Tibial artery (tissue), 4 donors: ENCODE results near the gene NEFH.

Source experiments
- DNase-seq, 2 donors: peaks; one replicate each; pipeline ENCODE4 v3.0.0-alpha.2; 2019
- H3K27ac ChIP-seq, 2 donors: fragments of 200-600 bp; sonication (generic) in 1 of 2; 1 replicate in 1 of 2; 2 replicates in 1 of 2; pipeline ENCODE4 v1.5.1; 2018 to 2019; ENCODE audit warnings: mild to moderate bottlenecking in 1 of 2
- H3K27me3 ChIP-seq, 2 donors: fragments of 200-600 bp; sonication (generic) in 1 of 2; one replicate each; pipeline versions ENCODE4 v1.5.1 to v1.6.0; 2016 to 2019
- H3K36me3 ChIP-seq, 3 donors: fragments of 200-600 bp; sonication (generic) in 2 of 3; one replicate each; pipeline ENCODE4 v1.5.1; 2016 to 2019; ENCODE audit warnings: mild to moderate bottlenecking in 2 of 3
- H3K4me1 ChIP-seq, 4 donors: fragments of 200-600 bp; sonication (generic) in 2 of 4; 1 replicate in 3 of 4; 2 replicates in 1 of 4; pipeline ENCODE4 v1.5.1; 2016 to 2019
- H3K4me3 ChIP-seq, 2 donors: fragments of 200-600 bp; sonication (generic) in 1 of 2; 1 replicate in 1 of 2; 2 replicates in 1 of 2; pipeline ENCODE4 v1.5.1; 2018 to 2019; ENCODE audit warnings: mild to moderate bottlenecking in 2 of 2
- H3K9me3 ChIP-seq, 3 donors: fragments of 200-600 bp; sonication (generic) in 1 of 3; one replicate each; pipeline ENCODE4 v1.5.1; 2016 to 2019
- intact Hi-C: fragments of 100-400 bp; cut with DNase I; formaldehyde crosslinking; loops from one replicate; pipeline ENCODE4 v1.15.0; 2023; ENCODE audit warnings: low total_unique reads
- TF ChIP-seq, protein P1 (sequence below), 2 experiments: fragments of 200-600 bp in 1 of 2; fragments of 450-650 bp in 1 of 2; IDR thresholded peaks; one replicate each; pipeline ENCODE4 v1.5.1; 2017 to 2019; ENCODE audit warnings: antibody characterized with exemption in 2 of 2, mild to moderate bottlenecking in 1 of 2, moderate library complexity in 1 of 2

Gene NEFH

DNA sequence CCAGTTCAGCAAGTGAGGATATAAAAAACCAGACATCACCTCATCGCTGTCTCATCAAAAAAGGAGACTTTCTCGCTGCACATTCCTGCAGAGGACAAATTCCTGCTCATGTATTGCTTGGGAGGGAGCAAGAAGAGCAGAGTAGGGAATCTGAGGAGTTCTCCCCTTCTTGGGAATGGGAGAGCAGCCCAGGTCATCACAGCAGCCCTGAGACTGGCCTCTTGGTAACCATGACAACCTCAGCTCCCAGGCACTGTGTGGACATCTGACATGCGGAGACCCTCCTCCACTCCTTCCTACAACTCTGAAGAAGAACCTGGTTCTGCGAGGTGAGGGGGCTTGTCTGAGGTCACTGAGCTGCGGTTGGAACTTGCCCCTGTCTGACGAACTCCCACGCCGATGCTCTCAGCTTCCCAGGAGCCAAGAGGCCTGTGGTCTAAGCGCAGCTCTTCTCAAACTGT is 23.8 kb upstream of the NEFH start:
- no peaks in the 10 kb centered on the region for H3K4me1 ChIP-seq
- intact Hi-C loops = no loop called here
- peak in 1 of 2 donors; percentile 34 for DNase-seq

DNA sequence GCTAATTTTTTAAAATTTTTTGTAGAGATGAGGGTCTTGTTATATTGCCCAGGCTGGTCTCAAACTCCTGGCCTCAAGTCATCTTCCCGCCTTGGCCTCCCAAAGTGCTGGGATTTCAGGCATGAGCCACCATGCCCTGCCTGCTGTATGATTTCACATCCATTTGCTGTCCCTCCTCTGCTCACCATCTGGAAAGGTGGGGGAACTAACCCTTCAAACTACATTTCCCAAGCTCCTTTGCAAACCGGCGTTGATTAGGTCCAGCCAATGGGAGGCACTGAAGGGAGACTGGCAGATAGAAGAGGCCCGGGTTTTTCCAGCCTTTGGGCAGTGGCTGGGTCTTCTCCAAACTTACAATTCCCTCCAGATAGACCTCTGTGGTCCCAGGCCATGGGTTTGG is 22.3 kb upstream of the NEFH start:
- Histone ChIP-seq H3K9me3 (no peaks in the 10 kb centered on the region), H3K27me3 (peaks cover 0 to 2% of the 10 kb centered on the region in 2 donors), H3K4me1 (no peaks in the 10 kb centered on the region), H3K4me3 (no peak overlapping the region), H3K27ac (no peak overlapping the region), H3K36me3 (no peaks in the 10 kb centered on the region)
- TF ChIP-seq, protein P1, sequence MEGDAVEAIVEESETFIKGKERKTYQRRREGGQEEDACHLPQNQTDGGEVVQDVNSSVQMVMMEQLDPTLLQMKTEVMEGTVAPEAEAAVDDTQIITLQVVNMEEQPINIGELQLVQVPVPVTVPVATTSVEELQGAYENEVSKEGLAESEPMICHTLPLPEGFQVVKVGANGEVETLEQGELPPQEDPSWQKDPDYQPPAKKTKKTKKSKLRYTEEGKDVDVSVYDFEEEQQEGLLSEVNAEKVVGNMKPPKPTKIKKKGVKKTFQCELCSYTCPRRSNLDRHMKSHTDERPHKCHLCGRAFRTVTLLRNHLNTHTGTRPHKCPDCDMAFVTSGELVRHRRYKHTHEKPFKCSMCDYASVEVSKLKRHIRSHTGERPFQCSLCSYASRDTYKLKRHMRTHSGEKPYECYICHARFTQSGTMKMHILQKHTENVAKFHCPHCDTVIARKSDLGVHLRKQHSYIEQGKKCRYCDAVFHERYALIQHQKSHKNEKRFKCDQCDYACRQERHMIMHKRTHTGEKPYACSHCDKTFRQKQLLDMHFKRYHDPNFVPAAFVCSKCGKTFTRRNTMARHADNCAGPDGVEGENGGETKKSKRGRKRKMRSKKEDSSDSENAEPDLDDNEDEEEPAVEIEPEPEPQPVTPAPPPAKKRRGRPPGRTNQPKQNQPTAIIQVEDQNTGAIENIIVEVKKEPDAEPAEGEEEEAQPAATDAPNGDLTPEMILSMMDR (IDR thresholded peaks at IDR 0.05) = no peak
- intact Hi-C loops = no loop called here
- DNase-seq = peak in 1 of 2 donors; percentile 32

More for the DNA sequence above, 23.8 kb upstream of the NEFH start:
- TF ChIP-seq, protein P1 (IDR thresholded peaks at IDR 0.05) = no peak
- no peaks in the 10 kb centered on the region for H3K36me3 ChIP-seq
- H3K4me3 ChIP-seq = no peak overlapping the region
- H3K27me3 ChIP-seq = peaks cover 0 to 2% of the 10 kb centered on the region in 2 donors
- H3K9me3 ChIP-seq = no peaks in the 10 kb centered on the region
- no peak overlapping the region for H3K27ac ChIP-seq

DNA sequence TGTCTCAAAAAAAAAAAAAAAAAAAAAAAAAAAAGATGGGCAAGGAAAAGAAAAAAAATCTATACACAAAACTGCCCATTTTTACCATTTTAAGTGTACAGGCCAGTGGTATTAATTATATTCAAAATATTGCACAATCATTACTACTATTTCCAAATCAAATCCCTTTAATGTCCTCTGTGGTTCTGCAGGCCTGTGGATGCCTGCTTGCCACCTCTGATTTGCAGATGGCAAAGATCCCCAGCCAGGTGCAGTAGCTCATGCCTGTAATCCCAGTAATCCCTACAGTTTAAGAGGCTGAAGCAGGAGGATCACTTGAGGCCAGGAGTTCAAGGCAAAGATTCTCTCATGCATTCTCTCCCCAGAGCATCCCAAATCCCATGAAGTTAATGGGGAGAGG is 21.5 kb upstream of the NEFH start:
- intact Hi-C loops = no loop called here
- Histone ChIP-seq H3K4me3 (no peak overlapping the region), H3K9me3 (no peaks in the 10 kb centered on the region), H3K27ac (no peak overlapping the region), H3K4me1 (no peaks in the 10 kb centered on the region), H3K27me3 (peaks cover 0 to 2% of the 10 kb centered on the region in 2 donors), H3K36me3 (no peaks in the 10 kb centered on the region)
- TF ChIP-seq, protein P1 (IDR thresholded peaks at IDR 0.05) = no peak
- no peak for DNase-seq

DNA sequence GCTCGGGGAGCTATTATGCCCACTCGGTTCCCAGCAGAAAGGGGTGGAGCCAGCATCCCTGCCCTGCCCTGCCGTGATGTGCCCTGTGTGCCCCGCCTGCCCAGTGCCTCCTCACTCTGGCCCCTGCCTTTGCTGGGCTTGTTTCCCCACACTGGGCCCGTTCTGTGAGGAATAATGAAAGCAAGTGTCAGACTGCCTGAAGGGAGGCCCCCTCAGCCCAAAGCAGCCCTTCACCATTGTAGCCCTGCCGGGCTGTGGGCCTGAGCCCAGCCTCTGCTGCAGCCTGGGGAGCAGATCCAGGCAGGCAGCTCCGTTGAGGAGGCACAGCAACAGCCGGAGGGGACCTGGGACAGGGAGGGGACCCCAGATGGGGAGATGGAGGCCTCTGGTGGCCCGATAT is 20.2 kb upstream of the NEFH start:
- no peaks in the 10 kb centered on the region for H3K4me1 ChIP-seq
- H3K27ac ChIP-seq = no peak overlapping the region
- DNase-seq = no peak
- H3K9me3 ChIP-seq = no peaks in the 10 kb centered on the region
- TF ChIP-seq, protein P1 (IDR thresholded peaks at IDR 0.05) = no peak
- no peak overlapping the region for H3K4me3 ChIP-seq
- intact Hi-C loops = no loop called here
- peaks cover 0 to 2% of the 10 kb centered on the region in 2 donors for H3K27me3 ChIP-seq
- no peaks in the 10 kb centered on the region for H3K36me3 ChIP-seq

DNA sequence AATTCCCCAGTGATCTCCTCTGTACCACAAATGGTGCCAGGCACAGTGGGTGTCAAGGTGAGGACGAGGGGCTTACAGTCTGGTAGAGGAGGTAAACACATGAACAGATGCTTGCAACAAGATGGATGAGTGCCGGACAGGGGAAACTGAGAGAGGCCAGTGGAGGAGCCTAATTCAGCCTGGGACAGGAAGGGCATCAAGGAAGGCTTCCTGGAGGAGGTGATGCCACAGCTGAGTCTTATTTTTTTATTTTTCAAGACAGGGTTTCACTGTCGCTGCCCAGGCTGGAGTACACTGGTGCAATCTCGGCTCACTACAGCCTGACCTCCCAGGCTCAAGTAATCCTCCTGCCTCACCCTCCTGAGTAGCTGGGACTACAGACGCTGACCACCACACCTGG is 18.8 kb upstream of the NEFH start:
- Histone ChIP-seq H3K27ac (no peak overlapping the region), H3K4me3 (no peak overlapping the region), H3K9me3 (no peaks in the 10 kb centered on the region)

More for the DNA sequence above, 18.8 kb upstream of the NEFH start:
- H3K36me3 ChIP-seq = no peaks in the 10 kb centered on the region
- peaks cover 0 to 2% of the 10 kb centered on the region in 2 donors for H3K27me3 ChIP-seq
- TF ChIP-seq, protein P1 (IDR thresholded peaks at IDR 0.05) = no peak
- intact Hi-C loops = no loop called here
- no peaks in the 10 kb centered on the region for H3K4me1 ChIP-seq
- DNase-seq = no peak
